OCI-LY1 (cell line): Measurements from ENCODE around the gene DDX27.

Source experiments
- EZH2 ChIP-seq: fragments of 200-600 bp; sonication (generic), shearing (Covaris generic); IDR thresholded peaks from 2 replicates; pipeline ENCODE4 v1.8.0; 2017; ENCODE audit warnings: borderline replicate concordance, mixed run types, mild to moderate bottlenecking, antibody characterized with exemption, low read length, moderate library complexity, mixed read lengths
- TF ChIP-seq, protein P1 (sequence below): fragments of 200-600 bp; sonication (generic), shearing (Covaris generic); IDR thresholded peaks from 2 replicates; pipeline ENCODE4 v1.5.1; 2017; ENCODE audit warnings: mild to moderate bottlenecking, antibody characterized with exemption, low read length, moderate library complexity, mixed read lengths

DNA sequence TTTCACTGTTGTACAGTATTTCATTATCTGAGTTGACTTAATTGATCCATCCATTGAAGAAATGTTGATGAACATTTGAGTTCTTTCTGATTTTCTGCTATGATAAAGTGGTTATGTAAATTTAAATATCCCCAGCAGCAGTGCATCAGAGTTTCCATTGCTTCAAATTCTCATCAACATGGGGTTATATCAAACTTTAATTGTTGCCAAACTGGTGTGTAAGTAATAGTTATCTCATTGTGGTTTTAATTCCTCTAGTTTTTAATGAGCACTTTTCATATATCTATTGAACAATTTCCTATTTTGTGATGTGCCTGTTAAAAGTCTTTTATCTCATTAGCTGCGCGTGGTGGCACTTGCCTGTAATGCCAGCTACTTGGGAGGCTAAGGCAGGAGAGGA, 40.6 kb downstream of the DDX27 start:
- TF ChIP-seq EZH2 = no peak
- TF ChIP-seq, protein P1, sequence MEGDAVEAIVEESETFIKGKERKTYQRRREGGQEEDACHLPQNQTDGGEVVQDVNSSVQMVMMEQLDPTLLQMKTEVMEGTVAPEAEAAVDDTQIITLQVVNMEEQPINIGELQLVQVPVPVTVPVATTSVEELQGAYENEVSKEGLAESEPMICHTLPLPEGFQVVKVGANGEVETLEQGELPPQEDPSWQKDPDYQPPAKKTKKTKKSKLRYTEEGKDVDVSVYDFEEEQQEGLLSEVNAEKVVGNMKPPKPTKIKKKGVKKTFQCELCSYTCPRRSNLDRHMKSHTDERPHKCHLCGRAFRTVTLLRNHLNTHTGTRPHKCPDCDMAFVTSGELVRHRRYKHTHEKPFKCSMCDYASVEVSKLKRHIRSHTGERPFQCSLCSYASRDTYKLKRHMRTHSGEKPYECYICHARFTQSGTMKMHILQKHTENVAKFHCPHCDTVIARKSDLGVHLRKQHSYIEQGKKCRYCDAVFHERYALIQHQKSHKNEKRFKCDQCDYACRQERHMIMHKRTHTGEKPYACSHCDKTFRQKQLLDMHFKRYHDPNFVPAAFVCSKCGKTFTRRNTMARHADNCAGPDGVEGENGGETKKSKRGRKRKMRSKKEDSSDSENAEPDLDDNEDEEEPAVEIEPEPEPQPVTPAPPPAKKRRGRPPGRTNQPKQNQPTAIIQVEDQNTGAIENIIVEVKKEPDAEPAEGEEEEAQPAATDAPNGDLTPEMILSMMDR = no peak
